Measurements from ENCODE around the gene CORO6. TPM values are rescaled to one million over a fixed set of nuclear protein-coding genes. Genes with fewer than 3 reads are reported as not detected.

CORO6 gene
- total and polyA plus RNA-seq, 4 donors = 0.23 to 3.0 (median 0.59) TPM

DNA sequence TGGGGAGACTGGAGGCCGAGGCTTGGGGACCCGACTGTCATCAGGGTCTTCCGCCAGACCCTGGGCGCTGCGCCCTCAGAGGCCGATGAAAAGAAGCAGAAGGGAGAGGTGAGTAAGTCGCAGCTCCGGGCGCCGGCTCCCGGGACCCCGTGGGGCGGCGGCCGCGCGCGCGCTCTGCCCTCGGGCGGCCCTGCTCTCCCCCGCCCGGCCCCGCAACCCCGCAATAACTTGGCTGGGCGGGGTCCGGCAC, 55.5 kb downstream of the CORO6 start:
- Histone ChIP-seq H3K4me3 (ENCODE audit: low read depth in 1 of 3, low read length in 3 of 3) (peak overlapping the region; percentile 67 to 92 (median 77)), H3K36me3 (ENCODE audit: control insufficient read depth in 4 of 4, insufficient read depth in 3 of 4, low read depth in 1 of 4, low read length in 3 of 4) (peaks cover 0 to 7% (median 1%) of the 10 kb centered on the region in 4 donors), H3K27ac (ENCODE audit: low read depth in 1 of 2, low read length in 2 of 2) (peak overlapping the region; percentile 87 to 91), H3K9me3 (ENCODE audit: control insufficient read depth in 4 of 4, low read length in 3 of 4) (no peaks in the 10 kb centered on the region), H3K4me1 (ENCODE audit: control insufficient read depth in 4 of 4, insufficient read depth in 4 of 4, low read length in 3 of 4) (peaks cover 9 to 65% (median 50%) of the 10 kb centered on the region in 4 donors), H3K9ac (ENCODE audit: low read depth in 1 of 2, low read length in 2 of 2) (peak overlapping the region in 1 of 2 donors; percentile 87), H3K27me3 (ENCODE audit: control insufficient read depth in 4 of 4, insufficient read depth in 4 of 4, low read length in 3 of 4) (no peaks in the 10 kb centered on the region)
- no peak for DNase-seq (ENCODE audit: low spot score)
- no peak for TF ChIP-seq SP1 (IDR thresholded peaks at IDR 0.05)
- TF ChIP-seq, protein P1, sequence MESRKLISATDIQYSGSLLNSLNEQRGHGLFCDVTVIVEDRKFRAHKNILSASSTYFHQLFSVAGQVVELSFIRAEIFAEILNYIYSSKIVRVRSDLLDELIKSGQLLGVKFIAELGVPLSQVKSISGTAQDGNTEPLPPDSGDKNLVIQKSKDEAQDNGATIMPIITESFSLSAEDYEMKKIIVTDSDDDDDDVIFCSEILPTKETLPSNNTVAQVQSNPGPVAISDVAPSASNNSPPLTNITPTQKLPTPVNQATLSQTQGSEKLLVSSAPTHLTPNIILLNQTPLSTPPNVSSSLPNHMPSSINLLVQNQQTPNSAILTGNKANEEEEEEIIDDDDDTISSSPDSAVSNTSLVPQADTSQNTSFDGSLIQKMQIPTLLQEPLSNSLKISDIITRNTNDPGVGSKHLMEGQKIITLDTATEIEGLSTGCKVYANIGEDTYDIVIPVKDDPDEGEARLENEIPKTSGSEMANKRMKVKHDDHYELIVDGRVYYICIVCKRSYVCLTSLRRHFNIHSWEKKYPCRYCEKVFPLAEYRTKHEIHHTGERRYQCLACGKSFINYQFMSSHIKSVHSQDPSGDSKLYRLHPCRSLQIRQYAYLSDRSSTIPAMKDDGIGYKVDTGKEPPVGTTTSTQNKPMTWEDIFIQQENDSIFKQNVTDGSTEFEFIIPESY (IDR thresholded peaks at IDR 0.05) = no peak
- TF ChIP-seq, protein P2, sequence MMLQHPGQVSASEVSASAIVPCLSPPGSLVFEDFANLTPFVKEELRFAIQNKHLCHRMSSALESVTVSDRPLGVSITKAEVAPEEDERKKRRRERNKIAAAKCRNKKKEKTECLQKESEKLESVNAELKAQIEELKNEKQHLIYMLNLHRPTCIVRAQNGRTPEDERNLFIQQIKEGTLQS (IDR thresholded peaks at IDR 0.05) = no peak
- TF ChIP-seq GABPA (IDR thresholded peaks at IDR 0.05 in 1 of 2, conservative IDR thresholded peaks at IDR 0.05 in 1 of 2) = no peak
- no peak for TF ChIP-seq RXRA (IDR thresholded peaks at IDR 0.05)
- TF ChIP-seq, protein P3, sequence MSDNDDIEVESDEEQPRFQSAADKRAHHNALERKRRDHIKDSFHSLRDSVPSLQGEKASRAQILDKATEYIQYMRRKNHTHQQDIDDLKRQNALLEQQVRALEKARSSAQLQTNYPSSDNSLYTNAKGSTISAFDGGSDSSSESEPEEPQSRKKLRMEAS (IDR thresholded peaks at IDR 0.05) = no peak
- TF ChIP-seq FOXA1 (IDR thresholded peaks at IDR 0.05) = no peak
- no peak for TF ChIP-seq NR2F2 (IDR thresholded peaks at IDR 0.05)
- TF ChIP-seq YY1 (IDR thresholded peaks at IDR 0.05) = no peak
- no peak for TF ChIP-seq HNF4A (conservative IDR thresholded peaks at IDR 0.05)
- no peak for TF ChIP-seq RAD21 (IDR thresholded peaks at IDR 0.05)
- WGBS = under 1% methylated on average over 27 of the region's 27 CpGs

DNA sequence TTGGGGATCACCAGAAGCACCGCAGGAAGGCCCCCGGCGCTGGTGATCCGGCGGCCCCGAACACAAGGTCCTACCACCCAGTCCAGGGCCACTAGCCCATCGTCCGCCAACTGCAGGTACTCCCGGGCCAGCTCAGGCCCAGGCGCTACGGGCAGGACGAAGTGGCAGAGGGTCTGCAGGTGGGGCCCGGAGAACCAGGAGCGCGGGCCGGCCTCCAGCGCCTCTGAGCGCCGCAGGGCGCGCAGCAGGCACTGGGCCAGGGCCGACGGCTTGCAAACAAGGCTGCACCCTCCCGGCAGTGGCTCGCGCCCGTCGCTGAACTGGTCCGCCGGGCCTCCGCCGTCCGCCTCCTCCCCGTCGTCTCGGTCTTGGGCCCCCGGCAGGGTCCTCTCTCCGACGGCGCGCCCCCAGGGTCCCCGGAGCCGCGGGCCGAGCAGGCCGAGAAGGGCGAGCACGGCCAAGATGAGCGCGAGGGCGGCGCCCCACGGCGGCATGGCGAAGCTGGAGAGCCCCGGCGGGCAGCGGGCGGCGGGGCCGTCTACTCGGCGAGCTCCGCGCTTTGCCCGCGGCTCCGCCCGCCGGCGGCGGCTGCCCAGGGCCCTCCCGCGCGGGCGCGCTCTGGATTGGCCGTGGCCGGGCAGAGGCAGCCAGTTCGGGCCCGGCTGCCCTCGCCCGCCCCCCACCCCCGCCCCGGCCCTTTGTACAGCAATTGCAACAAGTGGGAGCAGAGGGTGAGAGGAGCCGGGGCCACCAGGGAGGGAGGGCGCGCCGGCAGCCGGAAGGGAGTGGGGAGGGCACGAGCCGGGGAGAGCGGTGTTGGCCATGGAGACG, 56.0 kb downstream of the CORO6 start, which contains the start of gene ABHD15:
TSS of gene ABHD15 (minus strand) at position 565 of the 831 bp plus-strand sequence. CDS start at position 494, 71 bp downstream.
- Histone ChIP-seq H3K36me3 (ENCODE audit: control insufficient read depth in 4 of 4, insufficient read depth in 3 of 4, low read depth in 1 of 4, low read length in 3 of 4) (peaks cover 0 to 9% (median 1%) of the 10 kb centered on the region in 4 donors), H3K4me3 (ENCODE audit: low read depth in 1 of 3, low read length in 3 of 3) (peak within 1 kb of the TSS; percentile 67 to 92 (median 77)), H3K9me3 (ENCODE audit: control insufficient read depth in 4 of 4, low read length in 3 of 4) (no peaks in the 10 kb centered on the region), H3K27me3 (ENCODE audit: control insufficient read depth in 4 of 4, insufficient read depth in 4 of 4, low read length in 3 of 4) (no peaks in the 10 kb centered on the region), H3K9ac (ENCODE audit: low read depth in 1 of 2, low read length in 2 of 2) (peak within 1 kb of the TSS; percentile 77 to 87), H3K4me1 (ENCODE audit: control insufficient read depth in 4 of 4, insufficient read depth in 4 of 4, low read length in 3 of 4) (peaks cover 6 to 65% (median 48%) of the 10 kb centered on the region in 4 donors), H3K27ac (ENCODE audit: low read depth in 1 of 2, low read length in 2 of 2) (peak within 1 kb of the TSS; percentile 87 to 91)
- TF ChIP-seq SP1 (IDR thresholded peaks at IDR 0.05) (peak; percentile 24), NR2F2 (IDR thresholded peaks at IDR 0.05) (no peak)
- 1% methylated on average over 94 of the region's 94 CpGs for WGBS
- peak; percentile 66 for DNase-seq (ENCODE audit: low spot score)

DNA sequence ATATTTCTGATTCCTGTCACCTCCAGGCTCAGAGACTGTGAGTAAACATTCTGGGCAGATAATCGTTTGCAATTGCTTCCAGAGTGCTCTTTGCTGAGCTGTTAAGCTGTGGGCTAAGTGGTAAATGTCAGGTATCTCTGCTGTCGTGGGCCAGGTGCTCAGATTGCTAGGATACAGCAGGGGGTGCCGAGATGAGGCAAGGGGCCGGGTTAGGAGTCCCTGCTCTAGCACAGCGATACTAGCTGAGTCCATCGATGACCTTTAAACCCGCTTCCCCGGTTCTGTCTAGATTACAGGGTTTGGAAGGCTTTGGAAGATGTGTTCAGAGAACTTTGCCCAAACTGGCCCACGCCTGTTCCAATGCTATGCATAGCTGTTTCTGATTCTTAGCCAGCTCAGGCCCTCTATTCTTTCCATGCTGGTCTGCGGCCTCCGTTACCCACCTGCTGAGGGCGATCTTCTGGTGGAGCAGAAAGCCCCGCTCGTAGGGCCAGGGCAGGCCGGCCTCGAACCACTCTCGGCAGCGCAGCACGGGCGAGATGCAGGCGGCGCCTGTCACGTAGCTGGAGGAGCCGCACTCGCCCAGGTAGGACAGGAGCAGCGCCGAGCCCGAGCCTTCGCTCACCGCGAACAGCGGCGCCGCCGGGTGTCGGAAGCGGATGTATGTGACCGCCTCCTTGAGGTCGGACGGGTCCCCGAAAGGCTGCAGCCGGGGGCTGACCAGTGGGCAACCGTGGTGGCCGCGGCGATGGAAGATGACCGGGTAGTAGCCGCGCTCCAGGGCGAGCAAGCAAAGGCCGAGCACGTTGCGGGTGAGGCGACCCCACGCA, 56.9 kb downstream of the CORO6 start:
- H3K9ac ChIP-seq (ENCODE audit: low read depth in 1 of 2, low read length in 2 of 2) = peak overlapping the region in 1 of 2 donors; percentile 58
- H3K4me1 ChIP-seq (ENCODE audit: control insufficient read depth in 4 of 4, insufficient read depth in 4 of 4, low read length in 3 of 4) = peaks cover 6 to 65% (median 47%) of the 10 kb centered on the region in 4 donors
- H3K9me3 ChIP-seq (ENCODE audit: control insufficient read depth in 4 of 4, low read length in 3 of 4) = no peaks in the 10 kb centered on the region
- peak overlapping the region; percentile 55 to 77 (median 55) for H3K4me3 ChIP-seq (ENCODE audit: low read depth in 1 of 3, low read length in 3 of 3)
- no peak for DNase-seq (ENCODE audit: low spot score)
- H3K27ac ChIP-seq (ENCODE audit: low read depth in 1 of 2, low read length in 2 of 2) = peak overlapping the region; percentile 79 to 84
- H3K36me3 ChIP-seq (ENCODE audit: control insufficient read depth in 4 of 4, insufficient read depth in 3 of 4, low read depth in 1 of 4, low read length in 3 of 4) = peaks cover 0 to 13% (median 0%) of the 10 kb centered on the region in 4 donors
- no peaks in the 10 kb centered on the region for H3K27me3 ChIP-seq (ENCODE audit: control insufficient read depth in 4 of 4, insufficient read depth in 4 of 4, low read length in 3 of 4)
- 7% methylated on average over 55 of the region's 55 CpGs for WGBS
- TF ChIP-seq, protein P2 (IDR thresholded peaks at IDR 0.05) = no peak
- TF ChIP-seq YY1 (IDR thresholded peaks at IDR 0.05) (peak; percentile 45), HNF4G (IDR thresholded peaks at IDR 0.05) (no peak), GABPA (IDR thresholded peaks at IDR 0.05 in 1 of 2, conservative IDR thresholded peaks at IDR 0.05 in 1 of 2) (no peak), RXRA (IDR thresholded peaks at IDR 0.05) (peak; percentile 54 to 68), HNF4A (conservative IDR thresholded peaks at IDR 0.05) (peak; percentile 64 to 75), SP1 (IDR thresholded peaks at IDR 0.05) (peak; percentile 57), RAD21 (IDR thresholded peaks at IDR 0.05) (peak in 1 of 2 donors; percentile 13)
- TF ChIP-seq, protein P4, sequence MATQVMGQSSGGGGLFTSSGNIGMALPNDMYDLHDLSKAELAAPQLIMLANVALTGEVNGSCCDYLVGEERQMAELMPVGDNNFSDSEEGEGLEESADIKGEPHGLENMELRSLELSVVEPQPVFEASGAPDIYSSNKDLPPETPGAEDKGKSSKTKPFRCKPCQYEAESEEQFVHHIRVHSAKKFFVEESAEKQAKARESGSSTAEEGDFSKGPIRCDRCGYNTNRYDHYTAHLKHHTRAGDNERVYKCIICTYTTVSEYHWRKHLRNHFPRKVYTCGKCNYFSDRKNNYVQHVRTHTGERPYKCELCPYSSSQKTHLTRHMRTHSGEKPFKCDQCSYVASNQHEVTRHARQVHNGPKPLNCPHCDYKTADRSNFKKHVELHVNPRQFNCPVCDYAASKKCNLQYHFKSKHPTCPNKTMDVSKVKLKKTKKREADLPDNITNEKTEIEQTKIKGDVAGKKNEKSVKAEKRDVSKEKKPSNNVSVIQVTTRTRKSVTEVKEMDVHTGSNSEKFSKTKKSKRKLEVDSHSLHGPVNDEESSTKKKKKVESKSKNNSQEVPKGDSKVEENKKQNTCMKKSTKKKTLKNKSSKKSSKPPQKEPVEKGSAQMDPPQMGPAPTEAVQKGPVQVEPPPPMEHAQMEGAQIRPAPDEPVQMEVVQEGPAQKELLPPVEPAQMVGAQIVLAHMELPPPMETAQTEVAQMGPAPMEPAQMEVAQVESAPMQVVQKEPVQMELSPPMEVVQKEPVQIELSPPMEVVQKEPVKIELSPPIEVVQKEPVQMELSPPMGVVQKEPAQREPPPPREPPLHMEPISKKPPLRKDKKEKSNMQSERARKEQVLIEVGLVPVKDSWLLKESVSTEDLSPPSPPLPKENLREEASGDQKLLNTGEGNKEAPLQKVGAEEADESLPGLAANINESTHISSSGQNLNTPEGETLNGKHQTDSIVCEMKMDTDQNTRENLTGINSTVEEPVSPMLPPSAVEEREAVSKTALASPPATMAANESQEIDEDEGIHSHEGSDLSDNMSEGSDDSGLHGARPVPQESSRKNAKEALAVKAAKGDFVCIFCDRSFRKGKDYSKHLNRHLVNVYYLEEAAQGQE (IDR thresholded peaks at IDR 0.05) = no peak
- TF ChIP-seq, protein P3 (IDR thresholded peaks at IDR 0.05) = no peak
